Activated naive CD4-positive, alpha-beta T cell treated with anti-CD3 and anti-CD28 coated beads, Interleukin-2, amount 10 ng/mL, durations not matched to agents 7 days and 5 days (primary cell): ENCODE measurements around the gene ZNF486.
"Not testable (repeated sequence)": the region's sequence is repeated elsewhere in the genome, so short reads cannot be mapped to it uniquely, and the experiment has no call there.

Experiments
- CTCF ChIA-PET: fragments of 350-600 bp; sonication (Branson Sonifier 250); formaldehyde crosslinking; loops from one replicate; lab custom pipeline; 2021; ENCODE audit warnings: antibody characterized with exemption; lab: Charles Lee
- DNase-seq: peaks from one replicate; pipeline ENCODE4 v3.0.0-alpha.2; 2020
- H3K27ac Mint-ChIP-seq: one replicate; pipeline ENCODE4 v1.8.0; 2021; ENCODE audit warnings: mild to moderate bottlenecking, moderate library complexity, mixed read lengths
- H3K27me3 Mint-ChIP-seq: one replicate; pipeline ENCODE4 v1.8.0; 2021; ENCODE audit warnings: mild to moderate bottlenecking, mixed read lengths
- H3K36me3 Mint-ChIP-seq: one replicate; pipeline ENCODE4 v1.8.0; 2021; ENCODE audit warnings: mixed read lengths
- H3K4me1 Mint-ChIP-seq: one replicate; pipeline ENCODE4 v1.8.0; 2021; ENCODE audit warnings: mixed read lengths
- H3K4me3 Mint-ChIP-seq: one replicate; pipeline ENCODE4 v1.8.0; 2021; ENCODE audit warnings: mild to moderate bottlenecking, moderate library complexity, mixed read lengths
- H3K9me3 Mint-ChIP-seq: one replicate; pipeline ENCODE4 v1.8.0; 2021; ENCODE audit warnings: mixed read lengths

The ZNF486 gene

GRCh38 chr19:20248258-20248657 lies 81.2 kb downstream of the ZNF486 start:
- H3K27me3 Mint-ChIP-seq, H3K4me1 Mint-ChIP-seq, H3K4me3 Mint-ChIP-seq, H3K27ac Mint-ChIP-seq, CTCF ChIA-PET, H3K36me3 Mint-ChIP-seq, DNase-seq: not testable (repeated sequence)
- peaks cover 17% of the 10 kb centered on the region for H3K9me3 Mint-ChIP-seq
